Activated B cell treated with CpG ODN at 0.5 μM for 24 hours (primary cell): ENCODE data around the gene ADAMTS7. TPM values are rescaled to one million over a fixed set of nuclear protein-coding genes. Genes with fewer than 3 reads are reported as not detected.
"Not testable (repeated sequence)": the region's sequence is repeated elsewhere in the genome, so short reads cannot be mapped to it uniquely, and the experiment has no call there.

Experiments
- ATAC-seq: fragments of 200-7000 bp; cut with Tn5 transposase; one replicate; pipeline ENCODE4 v1.10.0; 2021; ENCODE audit warnings: low read depth, mild to moderate bottlenecking, moderate library complexity
- CTCF ChIA-PET: fragments of 350-600 bp; sonication (Branson Sonifier 250); formaldehyde crosslinking; loops from one replicate; lab custom pipeline; 2021; ENCODE audit warnings: antibody characterized with exemption; lab: Charles Lee
- POLR2A ChIA-PET: fragments of 350-600 bp; sonication (Branson Sonifier 250); formaldehyde crosslinking; loops from one replicate; lab custom pipeline; 2021; ENCODE audit warnings: antibody characterized with exemption; lab: Charles Lee
- DNase-seq: peaks from one replicate; pipeline ENCODE4 v3.0.0; 2022
- H3K27ac Mint-ChIP-seq: one replicate; pipeline ENCODE4 v1.8.0; 2020; ENCODE audit warnings: mixed read lengths
- H3K27me3 Mint-ChIP-seq: one replicate; pipeline ENCODE4 v1.8.0; 2021; ENCODE audit warnings: mixed read lengths
- H3K36me3 Mint-ChIP-seq: one replicate; pipeline ENCODE4 v1.8.0; 2021; ENCODE audit warnings: low read depth, mixed read lengths
- H3K4me1 Mint-ChIP-seq: one replicate; pipeline ENCODE4 v1.8.0; 2021; ENCODE audit warnings: mixed read lengths
- H3K4me3 Mint-ChIP-seq: one replicate; pipeline ENCODE4 v1.8.0; 2020; ENCODE audit warnings: mild to moderate bottlenecking, mixed read lengths
- H3K9me3 Mint-ChIP-seq: one replicate; pipeline ENCODE4 v1.8.0; 2020; ENCODE audit warnings: mixed read lengths
- CTCF ChIP-seq: fragments of 200-600 bp; IDR thresholded peaks from one replicate; pipeline ENCODE4 v1.8.0; 2022; ENCODE audit warnings: antibody characterized with exemption, mild to moderate bottlenecking
- intact Hi-C: fragments of 100-400 bp; cut with micrococcal nuclease; formaldehyde crosslinking; loops from one replicate; pipeline ENCODE4 v1.15.1; 2024
- total RNA-seq: library from RNA; stranded (reverse); gene quantifications from 2 replicates; pipeline ENCODE4 v1.2.3, GENCODE V29; 2022

ADAMTS7 gene
- total RNA-seq, 1 donor from 2014 or later, result 14.1 TPM

DNA sequence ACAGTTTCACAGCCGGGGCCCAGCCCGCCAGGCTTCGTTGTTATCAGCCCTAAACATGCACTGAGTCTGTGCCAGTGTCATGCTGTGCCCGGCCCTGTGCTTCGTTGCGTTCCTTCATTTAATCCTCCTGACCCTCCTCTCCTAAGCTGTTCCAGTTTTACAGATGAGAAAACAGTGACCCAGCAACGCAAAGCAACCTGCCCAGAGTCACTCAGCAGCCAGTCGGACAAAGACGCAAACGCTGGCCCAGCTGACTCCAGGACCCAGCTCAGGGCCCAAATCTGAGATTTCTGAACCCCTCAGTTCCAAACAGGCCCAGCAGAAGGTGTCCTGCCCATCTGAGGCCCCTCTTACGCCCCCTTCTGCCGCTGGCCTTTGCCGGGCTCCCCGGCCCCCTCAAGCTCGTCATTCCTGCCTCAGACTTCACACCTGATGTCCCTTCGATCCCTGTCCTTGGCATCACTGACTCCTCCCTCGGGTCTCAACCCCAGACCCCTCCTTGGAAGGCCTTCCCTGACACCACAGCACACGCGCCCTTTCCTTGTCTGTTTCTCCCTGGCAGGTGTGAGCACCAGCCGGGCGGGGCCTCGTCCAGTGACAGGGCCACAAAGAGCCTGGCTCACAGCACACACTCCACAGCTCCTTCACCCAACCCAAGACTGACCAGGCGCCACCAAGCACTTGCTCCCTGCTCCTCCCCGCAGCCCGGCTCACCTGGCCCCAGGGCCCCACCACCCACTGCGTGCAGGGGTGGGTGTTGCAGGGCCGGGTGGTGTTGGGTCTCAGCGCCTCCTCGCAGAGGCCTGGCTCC lies 48.1 kb downstream of the ADAMTS7 start:
- POLR2A ChIA-PET, result no interaction called here
- intact Hi-C loops, result no loop called here
- no peak for ATAC-seq
- CTCF ChIA-PET, result no interaction called here
- Mint-ChIP-seq H3K4me3 (no peak overlapping the region), H3K27me3 (no peaks in the 10 kb centered on the region), H3K36me3 (no peaks in the 10 kb centered on the region), H3K27ac (peak overlapping the region; percentile 24), H3K9me3 (no peaks in the 10 kb centered on the region), H3K4me1 (peaks cover 50% of the 10 kb centered on the region)
- no peak for DNase-seq
- no peak for TF ChIP-seq CTCF

- DNase-seq, H3K27me3 Mint-ChIP-seq, ATAC-seq, H3K9me3 Mint-ChIP-seq, CTCF ChIA-PET, intact Hi-C loops, H3K4me3 Mint-ChIP-seq, H3K36me3 Mint-ChIP-seq: not testable (repeated sequence)
- H3K27ac Mint-ChIP-seq, result peak overlapping the region; percentile 77
- peaks cover 57% of the 10 kb centered on the region for H3K4me1 Mint-ChIP-seq
- POLR2A ChIA-PET, result interaction anchor here (1.1 kb wide), 1 partner anchor 49 kb away, joined by 3 read pairs; the partner anchor contains the start of gene ADAMTS7
Observed at GRCh38 chr15:78762386-78762961, 48.8 kb downstream of the ADAMTS7 start.

DNA sequence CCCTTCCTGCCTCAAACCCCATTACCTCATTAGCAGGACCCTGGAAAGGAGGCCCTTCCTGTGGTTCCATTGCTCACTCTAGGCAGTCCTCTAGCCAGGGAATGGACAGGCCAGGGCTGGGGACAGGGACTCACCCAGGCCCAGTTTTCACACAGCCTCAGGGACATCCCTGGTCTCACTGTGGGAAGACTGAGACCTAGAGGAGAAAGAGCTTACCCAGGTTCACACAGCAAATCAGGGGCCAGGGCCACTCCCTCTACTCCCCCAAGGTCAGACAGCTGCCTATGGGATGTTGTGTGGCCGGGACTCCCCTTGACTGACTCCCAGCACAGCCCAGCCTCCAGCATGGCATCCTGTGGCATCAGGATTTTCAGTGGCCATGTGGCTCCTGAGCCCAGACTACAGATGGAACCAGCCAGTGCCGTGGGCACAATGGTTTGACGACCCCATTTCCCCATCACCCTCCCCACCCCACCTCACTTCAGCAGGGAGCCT lies 49.3 kb downstream of the ADAMTS7 start:
- no peaks in the 10 kb centered on the region for H3K36me3 Mint-ChIP-seq
- peak overlapping the region; percentile 46 for H3K4me3 Mint-ChIP-seq
- DNase-seq (no peak), ATAC-seq (no peak)
- H3K4me1 Mint-ChIP-seq, result peaks cover 62% of the 10 kb centered on the region
- ChIA-PET POLR2A (interaction anchor here (0.9 to 1.3 kb wide), 3 partner anchors 11 to 111 kb away, joined by 3 to 7 read pairs (median 3); partner anchors contain the start of genes ADAMTS7 and MORF4L1), CTCF (interaction anchor here (1.1 to 1.2 kb wide), 2 partner anchors 50 to 69 kb away, joined by 3 to 10 read pairs; partner anchors contain the start of gene ADAMTS7)
- H3K27ac Mint-ChIP-seq, result peak overlapping the region; percentile 77
- intact Hi-C loops, result no loop called here
- no peak for TF ChIP-seq CTCF
- H3K9me3 Mint-ChIP-seq, result no peaks in the 10 kb centered on the region
- H3K27me3 Mint-ChIP-seq, result no peaks in the 10 kb centered on the region

- H3K27me3 Mint-ChIP-seq, H3K9me3 Mint-ChIP-seq, intact Hi-C loops, H3K36me3 Mint-ChIP-seq: not testable (repeated sequence)
- Mint-ChIP-seq H3K4me1 (peaks cover 66% of the 10 kb centered on the region), H3K27ac (peak overlapping the region; percentile 77), H3K4me3 (peak overlapping the region; percentile 46)
- CTCF ChIA-PET, result interaction anchor here (1.1 to 1.2 kb wide), 2 partner anchors 51 to 69 kb away, joined by 3 to 10 read pairs; partner anchors contain the start of gene ADAMTS7
- ATAC-seq (peak; percentile 14), DNase-seq (peak; percentile 60)
- POLR2A ChIA-PET, result interaction anchor here (0.9 to 1.3 kb wide), 3 partner anchors 10 to 112 kb away, joined by 3 to 7 read pairs (median 3); partner anchors contain the start of genes ADAMTS7 and MORF4L1
Observed at GRCh38 chr15:78761475-78761874, 49.8 kb downstream of the ADAMTS7 start.

GRCh38 chr15:78761020-78761419 lies 50.2 kb downstream of the ADAMTS7 start:
- H3K36me3 Mint-ChIP-seq, result no peaks in the 10 kb centered on the region
- no peak for DNase-seq
- ATAC-seq, result no peak
- peak overlapping the region; percentile 77 for H3K27ac Mint-ChIP-seq
- no peaks in the 10 kb centered on the region for H3K27me3 Mint-ChIP-seq
- H3K4me1 Mint-ChIP-seq, result peaks cover 69% of the 10 kb centered on the region
- no peaks in the 10 kb centered on the region for H3K9me3 Mint-ChIP-seq
- no peak for TF ChIP-seq CTCF
- intact Hi-C loops, result no loop called here
- ChIA-PET POLR2A (interaction anchor here (0.9 to 1.3 kb wide), 2 partner anchors 10 to 112 kb away, joined by 3 to 7 read pairs; partner anchors contain the start of gene MORF4L1), CTCF (interaction anchor here (1.1 to 1.2 kb wide), 2 partner anchors 51 to 70 kb away, joined by 3 to 10 read pairs; partner anchors contain the start of gene ADAMTS7)
- no peak overlapping the region for H3K4me3 Mint-ChIP-seq

GRCh38 chr15:78760091-78760882 lies 51.0 kb downstream of the ADAMTS7 start:
- DNase-seq, result peak; percentile 24
- CTCF ChIA-PET, result not testable (repeated sequence)

GRCh38 chr15:78759361-78759998 lies 51.8 kb downstream of the ADAMTS7 start:
- H3K9me3 Mint-ChIP-seq, ATAC-seq, CTCF ChIA-PET, H3K36me3 Mint-ChIP-seq, DNase-seq, H3K27me3 Mint-ChIP-seq: not testable (repeated sequence)
- peak overlapping the region; percentile 98 for H3K27ac Mint-ChIP-seq
- peaks cover 74% of the 10 kb centered on the region for H3K4me1 Mint-ChIP-seq
- intact Hi-C loops, result loop anchor here (5.0 kb wide), 2 partner anchors 423 to 1572 kb away; no protein-coding TSS in a partner anchor
- H3K4me3 Mint-ChIP-seq, result peak overlapping the region; percentile 38
- POLR2A ChIA-PET, result interaction anchor here (0.5 to 3.3 kb wide), 3 partner anchors 114 to 263 kb away, joined by 6 to 46 read pairs (median 11); partner anchors contain the start of gene MORF4L1

More at GRCh38 chr15:78760091-78760882, 51.0 kb downstream of the ADAMTS7 start:
- POLR2A ChIA-PET, result interaction anchor here (0.5 to 1.3 kb wide), 4 partner anchors 61 to 262 kb away, joined by 6 to 11 read pairs (median 6); partner anchors contain the start of gene MORF4L1
- H3K27me3 Mint-ChIP-seq, H3K9me3 Mint-ChIP-seq, H3K36me3 Mint-ChIP-seq, ATAC-seq, intact Hi-C loops: not testable (repeated sequence)
- Mint-ChIP-seq H3K27ac (peak overlapping the region; percentile 77), H3K4me3 (peak overlapping the region; percentile 44), H3K4me1 (peaks cover 72% of the 10 kb centered on the region)
